GM19023 (cell line): ENCODE results near the gene MOB2.

Experiments used
- ATAC-seq: cut with Tn5 transposase; IDR thresholded peaks from one replicate; pipeline ENCODE4 v1.9.1; 2021; ENCODE audit warnings: mild to moderate bottlenecking, moderate library complexity; ENCODE audit not compliant: unreplicated experiment

Gene MOB2

DNA sequence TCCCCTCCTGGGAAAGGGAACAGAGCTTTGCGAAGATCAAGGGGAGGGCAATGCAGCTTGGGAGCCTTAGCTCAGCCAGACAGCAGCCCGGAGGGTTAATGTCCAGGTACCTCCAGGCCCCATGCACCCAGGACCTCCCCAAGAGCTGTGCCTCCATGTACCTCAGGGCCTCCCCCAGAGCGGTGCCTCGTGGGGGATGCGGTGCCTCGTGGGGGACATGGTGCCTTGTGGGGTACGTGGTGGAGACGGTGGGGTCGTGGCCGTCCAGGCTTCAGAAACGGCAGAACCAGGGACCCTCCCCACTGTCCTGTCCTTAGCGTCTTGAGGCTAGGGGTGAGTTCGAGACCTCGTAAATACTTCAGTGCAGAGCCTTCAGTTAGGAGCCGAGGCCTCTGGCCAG is 63.6 kb downstream of the MOB2 start:
- ATAC-seq = no peak

DNA sequence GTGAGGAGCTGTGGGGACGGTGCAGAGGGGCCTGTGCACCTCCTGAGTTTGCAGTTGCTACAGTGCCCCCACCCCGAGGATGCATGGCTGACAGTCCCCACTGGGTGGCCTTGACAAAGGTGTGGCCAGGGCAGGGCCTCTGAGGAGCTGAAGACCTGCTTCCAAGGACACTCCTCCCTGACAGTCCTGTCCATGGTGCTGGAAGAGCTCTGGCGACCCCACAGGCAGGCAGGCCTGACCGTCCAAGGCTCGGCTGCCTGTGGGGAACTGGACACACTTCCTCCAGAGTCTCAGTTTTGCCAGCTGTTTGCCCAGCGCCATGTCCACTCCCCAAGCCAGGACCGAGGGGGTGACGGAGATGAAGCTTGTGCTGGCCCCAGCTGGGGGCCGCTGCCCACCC is 64.1 kb downstream of the MOB2 start:
- no peak for ATAC-seq

- no peak for ATAC-seq
These were observed 65.3 kb downstream of the MOB2 start for GRCh38 chr11:1421291-1421690.

GRCh38 chr11:1419811-1420210 is 66.8 kb downstream of the MOB2 start:
- no peak for ATAC-seq
